Activated B cell treated with CpG ODN at 0.5 μM for 24 hours (primary cell): Measurements from ENCODE around the gene ANKS1B. TPM values are rescaled to one million over a fixed set of nuclear protein-coding genes. Genes with fewer than 3 reads are reported as not detected.

ENCODE experiments used
- ATAC-seq: fragments of 200-7000 bp; cut with Tn5 transposase; one replicate; pipeline ENCODE4 v1.10.0; 2021; ENCODE audit warnings: low read depth, mild to moderate bottlenecking, moderate library complexity
- CTCF ChIA-PET: fragments of 350-600 bp; sonication (Branson Sonifier 250); formaldehyde crosslinking; loops from one replicate; lab custom pipeline; 2021; ENCODE audit warnings: antibody characterized with exemption; lab: Charles Lee
- POLR2A ChIA-PET: fragments of 350-600 bp; sonication (Branson Sonifier 250); formaldehyde crosslinking; loops from one replicate; lab custom pipeline; 2021; ENCODE audit warnings: antibody characterized with exemption; lab: Charles Lee
- DNase-seq: peaks from one replicate; pipeline ENCODE4 v3.0.0; 2022
- H3K27ac Mint-ChIP-seq: one replicate; pipeline ENCODE4 v1.8.0; 2020; ENCODE audit warnings: mixed read lengths
- H3K27me3 Mint-ChIP-seq: one replicate; pipeline ENCODE4 v1.8.0; 2021; ENCODE audit warnings: mixed read lengths
- H3K36me3 Mint-ChIP-seq: one replicate; pipeline ENCODE4 v1.8.0; 2021; ENCODE audit warnings: low read depth, mixed read lengths
- H3K4me1 Mint-ChIP-seq: one replicate; pipeline ENCODE4 v1.8.0; 2021; ENCODE audit warnings: mixed read lengths
- H3K4me3 Mint-ChIP-seq: one replicate; pipeline ENCODE4 v1.8.0; 2020; ENCODE audit warnings: mild to moderate bottlenecking, mixed read lengths
- H3K9me3 Mint-ChIP-seq: one replicate; pipeline ENCODE4 v1.8.0; 2020; ENCODE audit warnings: mixed read lengths
- intact Hi-C: fragments of 100-400 bp; cut with micrococcal nuclease; formaldehyde crosslinking; loops from one replicate; pipeline ENCODE4 v1.15.1; 2024
- total RNA-seq: library from RNA; stranded (reverse); gene quantifications from 2 replicates; pipeline ENCODE4 v1.2.3, GENCODE V29; 2022
- TF ChIP-seq, protein P1 (sequence below): fragments of 200-600 bp; IDR thresholded peaks from one replicate; pipeline ENCODE4 v1.8.0; 2022; ENCODE audit warnings: antibody characterized with exemption, mild to moderate bottlenecking

Gene ANKS1B
- total RNA-seq, 1 donor from 2014 or later, result not detected

DNA sequence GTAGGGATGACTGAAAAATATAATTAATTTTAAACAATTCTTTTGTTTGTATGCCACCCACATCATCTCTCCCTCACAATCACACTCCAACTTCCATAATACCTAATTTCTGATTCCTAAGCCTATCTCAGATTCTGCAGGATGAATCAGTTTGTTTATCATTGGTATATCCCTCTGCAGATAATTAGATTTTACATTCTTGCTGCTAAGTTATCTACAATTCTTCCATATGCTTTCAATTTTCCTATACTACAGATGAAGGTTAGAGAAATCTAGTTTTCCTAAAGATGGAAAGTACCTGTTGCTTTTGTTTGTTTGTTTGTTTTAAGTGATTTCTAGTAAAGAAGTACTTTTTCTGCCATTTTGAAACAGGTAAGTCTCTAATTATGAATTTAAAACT lies 105.3 kb downstream of the ANKS1B start:
- no peaks in the 10 kb centered on the region for H3K36me3 Mint-ChIP-seq
- H3K4me1 Mint-ChIP-seq, result no peaks in the 10 kb centered on the region
- TF ChIP-seq, protein P1, sequence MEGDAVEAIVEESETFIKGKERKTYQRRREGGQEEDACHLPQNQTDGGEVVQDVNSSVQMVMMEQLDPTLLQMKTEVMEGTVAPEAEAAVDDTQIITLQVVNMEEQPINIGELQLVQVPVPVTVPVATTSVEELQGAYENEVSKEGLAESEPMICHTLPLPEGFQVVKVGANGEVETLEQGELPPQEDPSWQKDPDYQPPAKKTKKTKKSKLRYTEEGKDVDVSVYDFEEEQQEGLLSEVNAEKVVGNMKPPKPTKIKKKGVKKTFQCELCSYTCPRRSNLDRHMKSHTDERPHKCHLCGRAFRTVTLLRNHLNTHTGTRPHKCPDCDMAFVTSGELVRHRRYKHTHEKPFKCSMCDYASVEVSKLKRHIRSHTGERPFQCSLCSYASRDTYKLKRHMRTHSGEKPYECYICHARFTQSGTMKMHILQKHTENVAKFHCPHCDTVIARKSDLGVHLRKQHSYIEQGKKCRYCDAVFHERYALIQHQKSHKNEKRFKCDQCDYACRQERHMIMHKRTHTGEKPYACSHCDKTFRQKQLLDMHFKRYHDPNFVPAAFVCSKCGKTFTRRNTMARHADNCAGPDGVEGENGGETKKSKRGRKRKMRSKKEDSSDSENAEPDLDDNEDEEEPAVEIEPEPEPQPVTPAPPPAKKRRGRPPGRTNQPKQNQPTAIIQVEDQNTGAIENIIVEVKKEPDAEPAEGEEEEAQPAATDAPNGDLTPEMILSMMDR, result no peak
- ATAC-seq, result no peak
- CTCF ChIA-PET, result no interaction called here
- POLR2A ChIA-PET, result no interaction called here
- H3K27me3 Mint-ChIP-seq, result no peaks in the 10 kb centered on the region
- intact Hi-C loops, result no loop called here
- H3K9me3 Mint-ChIP-seq, result no peaks in the 10 kb centered on the region
- no peak overlapping the region for H3K4me3 Mint-ChIP-seq
- DNase-seq, result no peak
- no peak overlapping the region for H3K27ac Mint-ChIP-seq

DNA sequence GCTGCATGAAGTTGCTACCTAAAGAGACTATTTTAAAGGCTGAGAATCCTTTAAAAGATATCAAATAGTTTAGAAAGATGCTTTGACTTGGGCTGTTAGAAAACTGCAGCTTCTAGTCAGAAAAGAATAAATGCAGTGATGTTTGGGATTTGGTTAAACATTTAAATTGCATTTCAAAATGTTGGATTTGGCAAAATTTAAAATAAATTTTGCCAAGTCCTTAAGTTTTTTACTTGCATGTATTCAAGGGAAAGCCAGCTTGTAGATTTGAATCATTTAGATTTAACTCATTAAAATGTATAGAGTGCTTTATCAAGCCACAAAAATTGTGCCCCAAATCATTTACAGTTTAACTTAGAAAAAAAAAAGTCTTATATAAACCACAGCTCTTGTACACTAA lies 109.7 kb downstream of the ANKS1B start:
- ATAC-seq (no peak), DNase-seq (no peak)
- Mint-ChIP-seq H3K4me1 (no peaks in the 10 kb centered on the region), H3K36me3 (no peaks in the 10 kb centered on the region), H3K27ac (no peak overlapping the region), H3K9me3 (peaks cover 4% of the 10 kb centered on the region), H3K4me3 (no peak overlapping the region), H3K27me3 (no peaks in the 10 kb centered on the region)
- POLR2A ChIA-PET, result no interaction called here
- TF ChIP-seq, protein P1, result no peak
- intact Hi-C loops, result no loop called here
- CTCF ChIA-PET, result no interaction called here

DNA sequence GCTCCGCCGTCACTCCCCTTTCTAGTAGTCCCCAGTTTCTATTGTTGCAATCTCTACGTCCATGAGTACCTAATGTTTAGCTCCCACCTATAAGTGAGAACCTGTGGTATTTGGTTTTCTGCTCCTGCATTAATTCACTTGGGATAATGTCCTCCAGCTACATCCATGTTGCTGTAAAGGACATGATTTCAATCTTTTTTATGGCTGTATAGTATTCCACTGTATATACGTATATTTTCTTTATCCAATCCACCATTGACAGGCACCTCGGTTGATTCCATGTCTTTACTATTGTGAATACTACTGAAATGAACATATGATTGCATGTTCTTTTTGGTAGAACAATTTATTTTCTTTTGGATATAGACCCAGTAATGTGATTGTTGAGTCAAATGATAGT lies 114.7 kb downstream of the ANKS1B start:
- ATAC-seq (no peak), DNase-seq (no peak)
- Mint-ChIP-seq H3K9me3 (peaks cover 8% of the 10 kb centered on the region), H3K4me1 (no peaks in the 10 kb centered on the region), H3K4me3 (no peak overlapping the region), H3K27ac (no peak overlapping the region), H3K36me3 (no peaks in the 10 kb centered on the region), H3K27me3 (no peaks in the 10 kb centered on the region)
- intact Hi-C loops, result no loop called here
- ChIA-PET CTCF (no interaction called here), POLR2A (no interaction called here)
- TF ChIP-seq, protein P1, result no peak

DNA sequence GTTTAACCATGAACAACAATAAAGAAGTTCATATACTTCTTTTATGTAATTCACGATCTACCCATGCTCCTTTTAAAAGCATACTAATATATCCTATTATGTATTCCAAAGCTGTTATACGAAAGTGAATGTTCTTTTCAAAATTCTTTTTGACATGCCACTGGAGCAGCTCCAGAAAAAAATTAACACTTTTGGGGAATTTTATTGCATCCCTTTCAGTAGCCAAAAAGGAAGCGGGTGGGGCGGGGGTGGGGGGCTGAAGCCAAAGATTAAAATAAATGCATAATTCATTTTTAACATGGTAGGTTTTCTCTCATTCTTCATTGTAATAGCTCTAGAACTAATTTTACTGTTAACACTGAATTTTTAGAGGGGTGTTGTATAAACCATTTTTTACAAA lies 123.0 kb downstream of the ANKS1B start:
- H3K4me3 Mint-ChIP-seq, result no peak overlapping the region
- H3K27ac Mint-ChIP-seq, result no peak overlapping the region
- ChIA-PET CTCF (no interaction called here), POLR2A (no interaction called here)
- ATAC-seq (no peak), DNase-seq (no peak)
- no peaks in the 10 kb centered on the region for H3K36me3 Mint-ChIP-seq
- H3K4me1 Mint-ChIP-seq, result no peaks in the 10 kb centered on the region
- TF ChIP-seq, protein P1, result no peak
- intact Hi-C loops, result no loop called here
- no peaks in the 10 kb centered on the region for H3K27me3 Mint-ChIP-seq
- H3K9me3 Mint-ChIP-seq, result no peaks in the 10 kb centered on the region

DNA sequence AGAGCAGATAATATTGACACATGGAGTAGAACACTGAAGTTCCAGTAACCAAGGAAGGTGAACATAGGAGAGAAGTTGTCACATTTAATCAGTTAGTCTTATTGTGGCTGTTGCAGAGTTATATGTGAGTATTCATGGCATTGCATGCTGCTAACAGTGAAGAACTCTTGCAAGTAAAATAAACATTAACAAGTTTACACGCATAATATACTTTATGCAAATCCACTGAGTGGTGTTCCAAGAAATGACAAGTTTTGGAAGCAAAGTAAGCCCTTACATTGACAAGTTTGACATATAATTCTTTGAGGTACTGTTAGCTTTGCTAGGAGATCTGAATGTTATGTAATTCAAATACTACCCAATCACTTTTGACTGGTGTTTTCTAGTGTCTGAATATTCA lies 125.6 kb downstream of the ANKS1B start:
- no peak for ATAC-seq
- no peaks in the 10 kb centered on the region for H3K4me1 Mint-ChIP-seq
- H3K27ac Mint-ChIP-seq, result no peak overlapping the region
- no peak for DNase-seq
- no peak overlapping the region for H3K4me3 Mint-ChIP-seq
- intact Hi-C loops, result no loop called here
- ChIA-PET POLR2A (no interaction called here), CTCF (no interaction called here)
- no peaks in the 10 kb centered on the region for H3K27me3 Mint-ChIP-seq
- H3K36me3 Mint-ChIP-seq, result no peaks in the 10 kb centered on the region
- no peaks in the 10 kb centered on the region for H3K9me3 Mint-ChIP-seq
- TF ChIP-seq, protein P1, result no peak
